Upper lobe of left lung (tissue), 6 donors: ENCODE results near the gene CDK6. TPM values are rescaled to one million over a fixed set of nuclear protein-coding genes. Genes with fewer than 3 reads are reported as not detected.

ENCODE experiments used
- ATAC-seq, 2 donors: fragments of 200-7000 bp; cut with Tn5 transposase; one replicate each; pipeline ENCODE4 v1.9.1; 2022; ENCODE audit warnings: mild to moderate bottlenecking in 2 of 2, moderate library complexity in 2 of 2; ENCODE audit not compliant: low FRiP score in 2 of 2
- DNase-seq, 2 donors: peaks; one replicate each; pipeline ENCODE4 v3.0.0-alpha.2; 2019 to 2020
- H3K27ac ChIP-seq, 4 donors: fragments of 200-600 bp; sonication (generic); one replicate each; pipeline ENCODE4 v1.5.1; 2016 to 2019
- H3K27me3 ChIP-seq, 4 donors: fragments of 200-600 bp; sonication (generic); one replicate each; pipeline ENCODE4 v1.5.1; 2017 to 2019
- H3K36me3 ChIP-seq, 4 donors: fragments of 200-600 bp; sonication (generic); one replicate each; pipeline ENCODE4 v1.5.1; 2016 to 2019
- H3K4me1 ChIP-seq, 4 donors: fragments of 200-600 bp; sonication (generic); one replicate each; pipeline ENCODE4 v1.5.1; 2018 to 2019
- H3K4me3 ChIP-seq, 4 donors: fragments of 200-600 bp; sonication (generic); one replicate each; pipeline ENCODE4 v1.5.1; 2017 to 2019; ENCODE audit warnings: mild to moderate bottlenecking in 2 of 4, moderate library complexity in 1 of 4
- H3K9me3 ChIP-seq, 4 donors: fragments of 200-600 bp; sonication (generic); one replicate each; pipeline ENCODE4 v1.5.1; 2018 to 2019
- CTCF ChIP-seq, 6 experiments: fragments of 450-650 bp in 4 of 6; fragments of 200-600 bp in 2 of 6; sonication (generic) in 2 of 6; IDR thresholded peaks; one replicate each; pipeline ENCODE4 v1.5.1; 2016 to 2019; ENCODE audit warnings: antibody characterized with exemption in 6 of 6
- EP300 ChIP-seq, 4 donors: sonication (generic); formaldehyde crosslinking; IDR thresholded peaks; one replicate each; pipeline ENCODE4 v1.5.1; 2017; ENCODE audit warnings: antibody characterized with exemption in 4 of 4, control low read depth in 2 of 4
- POLR2A ChIP-seq, 4 donors: fragments of 450-650 bp; IDR thresholded peaks; one replicate each; pipeline ENCODE4 v1.5.1; 2016 to 2017; ENCODE audit warnings: antibody characterized with exemption in 4 of 4, mild to moderate bottlenecking in 2 of 4
- POLR2AphosphoS5 ChIP-seq, 2 donors: sonication (generic); formaldehyde crosslinking; IDR thresholded peaks; one replicate each; pipeline ENCODE4 v1.5.1; 2017; ENCODE audit warnings: antibody characterized with exemption in 2 of 2
- WGBS, 2 donors: methylation state at CpG; one replicate each; pipeline ENCODE4 v1.1.5; 2017 to 2018; 5-methylcytosine and 5-hydroxymethylcytosine counted together
- total RNA-seq, 6 donors: library from RNA; depleted of rRNA in 4 of 6; stranded (reverse); fragments of >200 nt in 4 of 6; gene quantifications; one replicate each; pipeline versions ENCODE4 v1.1.0 to v1.2.1, GENCODE V29; 2016 to 2021
- donor health status: DM: no; HTN: no; CAD: no; lungs with moderate emphysema.
- donor health status: DM: no; HTN: yes; CAD: no; lungs with severe emphysema.

Gene CDK6
- total RNA-seq, 6 donors from 2014 or later, result 15.7 to 26.9 (median 19.9) TPM

- TF ChIP-seq POLR2A (IDR thresholded peaks at IDR 0.05), result no peak
- no peak for TF ChIP-seq CTCF (IDR thresholded peaks at IDR 0.05)
- TF ChIP-seq EP300 (IDR thresholded peaks at IDR 0.05), result no peak
- no peak for TF ChIP-seq POLR2AphosphoS5 (IDR thresholded peaks at IDR 0.05)
- Histone ChIP-seq H3K9me3 (no peaks in the 10 kb centered on the region), H3K27me3 (no peaks in the 10 kb centered on the region), H3K4me1 (peaks cover 6 to 17% (median 11%) of the 10 kb centered on the region in 4 donors), H3K36me3 (no peaks in the 10 kb centered on the region), H3K27ac (no peak overlapping the region), H3K4me3 (no peak overlapping the region)
- ATAC-seq (no peak), DNase-seq (no peak)
- WGBS, 2 donors, result 86 to 94% methylated on average over 1 of the region's 1 CpG
These were observed 212.8 kb downstream of the CDK6 start for GRCh38 chr7:92623544-92623943.

- peaks cover 6 to 17% (median 11%) of the 10 kb centered on the region in 4 donors for H3K4me1 ChIP-seq
- ATAC-seq (no peak), DNase-seq (no peak)
- no peaks in the 10 kb centered on the region for H3K27me3 ChIP-seq
- TF ChIP-seq EP300 (IDR thresholded peaks at IDR 0.05), result no peak
- H3K9me3 ChIP-seq, result no peaks in the 10 kb centered on the region
- peaks cover 0 to 3% (median 1%) of the 10 kb centered on the region in 4 donors for H3K36me3 ChIP-seq
- no peak overlapping the region for H3K27ac ChIP-seq
- H3K4me3 ChIP-seq, result no peak overlapping the region
- 81 to 88% methylated on average over 3 of the region's 3 CpGs for WGBS, 2 donors
These were observed 213.7 kb downstream of the CDK6 start for GRCh38 chr7:92622685-92623084.

- Histone ChIP-seq H3K4me1 (peaks cover 6 to 17% (median 11%) of the 10 kb centered on the region in 4 donors), H3K27me3 (no peaks in the 10 kb centered on the region), H3K27ac (no peak overlapping the region), H3K9me3 (no peaks in the 10 kb centered on the region), H3K36me3 (peaks cover 0 to 8% (median 4%) of the 10 kb centered on the region in 4 donors), H3K4me3 (no peak overlapping the region)
- 75 to 79% methylated on average over 2 of the region's 2 CpGs for WGBS, 2 donors
- DNase-seq (no peak), ATAC-seq (no peak)
- no peak for TF ChIP-seq POLR2AphosphoS5 (IDR thresholded peaks at IDR 0.05)
- no peak for TF ChIP-seq POLR2A (IDR thresholded peaks at IDR 0.05)
- no peak for TF ChIP-seq CTCF (IDR thresholded peaks at IDR 0.05)
- no peak for TF ChIP-seq EP300 (IDR thresholded peaks at IDR 0.05)
These were observed 214.3 kb downstream of the CDK6 start for GRCh38 chr7:92622030-92622429.

GRCh38 chr7:92621561-92622023, 214.8 kb downstream of the CDK6 start:
- H3K4me3 ChIP-seq, result no peak overlapping the region
- TF ChIP-seq POLR2AphosphoS5 (IDR thresholded peaks at IDR 0.05), result no peak
- TF ChIP-seq EP300 (IDR thresholded peaks at IDR 0.05), result no peak
- no peak for TF ChIP-seq CTCF (IDR thresholded peaks at IDR 0.05)
- TF ChIP-seq POLR2A (IDR thresholded peaks at IDR 0.05), result no peak
- DNase-seq, result no peak
- no peaks in the 10 kb centered on the region for H3K9me3 ChIP-seq
- ATAC-seq, result peak in 1 of 2 donors; percentile 39
- peaks cover 6 to 17% (median 11%) of the 10 kb centered on the region in 4 donors for H3K4me1 ChIP-seq
- H3K27ac ChIP-seq, result peak overlapping the region in 3 of 4 donors; percentile 50 to 55 (median 55)
- WGBS, 2 donors, result 70 to 74% methylated on average over 2 of the region's 2 CpGs
- peaks cover 0 to 13% (median 4%) of the 10 kb centered on the region in 4 donors for H3K36me3 ChIP-seq
- H3K27me3 ChIP-seq, result no peaks in the 10 kb centered on the region

- Histone ChIP-seq H3K4me1 (peaks cover 6 to 17% (median 11%) of the 10 kb centered on the region in 4 donors), H3K36me3 (peaks cover 0 to 18% (median 4%) of the 10 kb centered on the region in 4 donors), H3K27ac (peak overlapping the region in 3 of 4 donors; percentile 50 to 55 (median 55)), H3K4me3 (no peak overlapping the region), H3K9me3 (no peaks in the 10 kb centered on the region), H3K27me3 (no peaks in the 10 kb centered on the region)
- ATAC-seq, result peak; percentile 86 to 93
- no peak for TF ChIP-seq POLR2A (IDR thresholded peaks at IDR 0.05)
- TF ChIP-seq CTCF (IDR thresholded peaks at IDR 0.05), result peak; percentile 53 to 86 (median 77)
- TF ChIP-seq POLR2AphosphoS5 (IDR thresholded peaks at IDR 0.05), result no peak
- peak in 1 of 2 donors; percentile 47 for DNase-seq
- 10 to 17% methylated on average over 3 of the region's 3 CpGs for WGBS, 2 donors
These were observed 215.3 kb downstream of the CDK6 start for GRCh38 chr7:92621026-92621540.
